H1 (cell line): ENCODE data around the gene PARP15. TPM values are rescaled to one million over a fixed set of nuclear protein-coding genes. Genes with fewer than 3 reads are reported as not detected.
"Not testable (repeated sequence)": the region's sequence is repeated elsewhere in the genome, so short reads cannot be mapped to it uniquely, and the experiment has no call there.

Source experiments
- CTCF ChIA-PET: fragments of 300-600 bp; sonication (Branson Sonifier 250); formaldehyde crosslinking; loops from one replicate; lab custom pipeline; 2021; ENCODE audit not compliant: partially characterized antibody; lab: Charles Lee
- POLR2A ChIA-PET: fragments of 300-600 bp; sonication (Branson Sonifier 250); formaldehyde crosslinking; loops from one replicate; lab custom pipeline; 2021; ENCODE audit warnings: inconsistent platforms; ENCODE audit not compliant: partially characterized antibody; lab: Charles Lee
- DNase-seq, 2 experiments: peaks; one replicate each; pipeline versions ENCODE4 v3.0.0 to v3.0.0-alpha.2; 2010 to 2022; ENCODE audit warnings: low spot score in 2 of 2, low read depth in 1 of 2, mixed read lengths in 1 of 2
- FAIRE-seq: peaks from 2 replicates; lab custom pipeline; 2011; peaks lifted over from hg19 to GRCh38; lab: Jason Lieb, UNC
- H2AFZ ChIP-seq: 2 replicates; pipeline ENCODE4 v1.8.1; 2012; ENCODE audit warnings: low read length, inconsistent platforms
- H2AK5ac ChIP-seq: 2 replicates; pipeline ENCODE4 v1.6.1; 2013; ENCODE audit warnings: low read depth, low read length
- H2BK120ac ChIP-seq: replicated peaks from 2 replicates; pipeline ENCODE3; 2013; ENCODE audit warnings: low read depth, low read length, inconsistent platforms
- H2BK12ac ChIP-seq: 2 replicates; pipeline ENCODE4 v1.6.1; 2013; ENCODE audit warnings: low read depth, low read length
- H2BK15ac ChIP-seq: 2 replicates; pipeline ENCODE4 v1.6.1; 2013; ENCODE audit warnings: low read length
- H2BK20ac ChIP-seq: 2 replicates; pipeline ENCODE4 v1.6.1; 2013; ENCODE audit warnings: low read length
- H2BK5ac ChIP-seq: 2 replicates; pipeline ENCODE4 v1.6.1; 2013; ENCODE audit warnings: low read depth, low read length
- H3K14ac ChIP-seq: 2 replicates; pipeline ENCODE4 v1.6.1; 2013; ENCODE audit warnings: inconsistent platforms; ENCODE audit not compliant: insufficient read length
- H3K18ac ChIP-seq: 2 replicates; pipeline ENCODE4 v1.6.1; 2013; ENCODE audit warnings: low read length; ENCODE audit errors: extremely low read depth
- H3K23ac ChIP-seq: 2 replicates; pipeline ENCODE4 v1.6.1; 2013; ENCODE audit warnings: inconsistent platforms; ENCODE audit not compliant: insufficient read length
- H3K23me2 ChIP-seq: 2 replicates; pipeline ENCODE4 v1.6.1; 2013; ENCODE audit warnings: low read depth, low read length
- H3K27ac ChIP-seq: 2 replicates; pipeline ENCODE4 v1.6.1; 2011; ENCODE audit warnings: low read depth, low read length, inconsistent platforms
- H3K27me3 ChIP-seq, 4 experiments: replicated peaks in 1 of 4; 1 replicate in 1 of 4; 2 replicates in 3 of 4; pipeline versions ENCODE4 v1.6.1 to v1.8.1; 2011 to 2013; ENCODE audit warnings: low read length in 3 of 4, mild to moderate bottlenecking in 3 of 4, inconsistent platforms in 2 of 4, mixed read lengths in 2 of 4, moderate library complexity in 1 of 4; ENCODE audit not compliant: control insufficient read depth in 3 of 4, insufficient read depth in 3 of 4; ENCODE audit errors: extremely low read depth in 1 of 4
- H3K36me3 ChIP-seq, 4 experiments: 2 replicates each; pipeline versions ENCODE4 v1.6.1 to v1.8.1; 2011 to 2013; ENCODE audit warnings: mild to moderate bottlenecking in 4 of 4, low read length in 3 of 4, moderate library complexity in 2 of 4, control low read depth in 1 of 4, inconsistent platforms in 1 of 4; ENCODE audit not compliant: insufficient read depth in 4 of 4, control insufficient read depth in 2 of 4
- H3K4ac ChIP-seq: replicated peaks from 2 replicates; pipeline ENCODE3; 2013; ENCODE audit warnings: low read length, low read depth, mixed read lengths, inconsistent platforms; ENCODE audit not compliant: insufficient read length
- H3K4me1 ChIP-seq, 4 experiments: replicated peaks in 1 of 4; 1 replicate in 1 of 4; 2 replicates in 3 of 4; pipeline versions ENCODE4 v1.6.1 to v1.8.1; 2011 to 2013; ENCODE audit warnings: low read length in 3 of 4, inconsistent platforms in 2 of 4, mixed read lengths in 1 of 4; ENCODE audit not compliant: insufficient read depth in 4 of 4, control insufficient read depth in 3 of 4
- H3K4me2 ChIP-seq, 2 experiments: 2 replicates each; pipeline versions ENCODE4 v1.6.1 to v1.8.1; 2011 to 2013; ENCODE audit warnings: low read depth in 2 of 2, low read length in 2 of 2, control low read depth in 1 of 2, inconsistent platforms in 1 of 2, mild to moderate bottlenecking in 1 of 2; ENCODE audit not compliant: insufficient read depth in 1 of 2
- H3K4me3 ChIP-seq, 4 experiments: fragments of 200-600, 300-600 bp in 1 of 4; sonication (generic), shearing (Covaris generic), sonication (Bioruptor Twin) in 1 of 4; 2 replicates each; pipeline versions ENCODE4 v1.5.1 to v1.8.1; 2011 to 2016; ENCODE audit warnings: low read length in 4 of 4, low read depth in 3 of 4, control low read depth in 2 of 4, inconsistent platforms in 2 of 4, mild to moderate bottlenecking in 2 of 4, mixed read lengths in 1 of 4, moderate library complexity in 1 of 4; ENCODE audit not compliant: insufficient read depth in 2 of 4; ENCODE audit errors: extremely low read depth in 1 of 4
- H3K56ac ChIP-seq: replicated peaks from 2 replicates; pipeline ENCODE3; 2013; ENCODE audit warnings: low read depth, mild to moderate bottlenecking, mixed read lengths, low read length, inconsistent platforms; ENCODE audit not compliant: insufficient read length
- H3K79me1 ChIP-seq: 2 replicates; pipeline ENCODE4 v1.6.1; 2013; ENCODE audit warnings: low read depth, low read length, control low read depth
- H3K79me2 ChIP-seq, 2 experiments: 2 replicates each; pipeline versions ENCODE4 v1.6.1 to v1.8.1; 2012 to 2013; ENCODE audit warnings: low read length in 2 of 2, mild to moderate bottlenecking in 2 of 2, inconsistent platforms in 1 of 2; ENCODE audit not compliant: insufficient read depth in 2 of 2, control insufficient read depth in 1 of 2
- H3K9ac ChIP-seq, 4 experiments: replicated peaks in 1 of 4; 1 replicate in 1 of 4; 2 replicates in 3 of 4; pipeline versions ENCODE4 v1.6.1 to v1.8.1; 2011 to 2013; ENCODE audit warnings: low read depth in 3 of 4, low read length in 3 of 4, control low read depth in 2 of 4, mild to moderate bottlenecking in 2 of 4, moderate library complexity in 2 of 4, inconsistent platforms in 1 of 4; ENCODE audit errors: extremely low read depth in 1 of 4
- H3K9me3 ChIP-seq, 2 experiments: 2 replicates each; pipeline versions ENCODE4 v1.6.1 to v1.8.1; 2012 to 2013; ENCODE audit warnings: mild to moderate bottlenecking in 2 of 2, moderate library complexity in 2 of 2, control low read depth in 1 of 2, inconsistent platforms in 1 of 2, low read depth in 1 of 2, low read length in 1 of 2, mixed read lengths in 1 of 2; ENCODE audit not compliant: insufficient read depth in 2 of 2
- H4K20me1 ChIP-seq, 2 experiments: replicated peaks in 1 of 2; 2 replicates each; pipeline versions ENCODE3 to v1.8.1; 2011 to 2013; ENCODE audit warnings: inconsistent platforms in 2 of 2, low read length in 2 of 2, mild to moderate bottlenecking in 1 of 2; ENCODE audit not compliant: insufficient read depth in 2 of 2, control insufficient read depth in 1 of 2
- H4K5ac ChIP-seq: 2 replicates; pipeline ENCODE4 v1.6.1; 2013; ENCODE audit warnings: low read length, low read depth, mixed read lengths, inconsistent platforms; ENCODE audit not compliant: insufficient read length
- H4K8ac ChIP-seq: 2 replicates; pipeline ENCODE4 v1.8.0; 2013; ENCODE audit warnings: mild to moderate bottlenecking, moderate library complexity, low read length, inconsistent platforms; ENCODE audit not compliant: insufficient read depth; ENCODE audit errors: extremely low read depth
- H4K91ac ChIP-seq: replicated peaks from 2 replicates; pipeline ENCODE3; 2013; ENCODE audit warnings: low read length, mixed read lengths, inconsistent platforms; ENCODE audit not compliant: insufficient read length
- WGBS, 2 experiments: shearing (Covaris generic) in 1 of 2; methylation state at CpG; one replicate each; pipeline versions ENCODE4 v1.1.6 to v1.1.7; 2013 to 2015; ENCODE audit warnings: low lambda C conversion rate in 2 of 2, mixed read lengths in 2 of 2, inconsistent platforms in 1 of 2, low coverage in 1 of 2, missing lambda C conversion rate in 1 of 2; ENCODE audit not compliant: insufficient replicate concordance in 2 of 2, insufficient coverage in 1 of 2, insufficient read length in 1 of 2; ENCODE audit errors: extremely low coverage in 1 of 2, missing lambda C conversion rate in 1 of 2; 5-methylcytosine and 5-hydroxymethylcytosine counted together
- polyA plus RNA-seq, 7 experiments: library from polyadenylated mRNA; depleted of rRNA in 3 of 7; stranded (reverse) in 5 of 7; unstranded in 2 of 7; fragments of >200 nt in 5 of 7; fragments of 200-250 nt in 2 of 7; gene quantifications; 1 replicate in 5 of 7; 2 replicates in 1 of 7; 4 replicates in 1 of 7; pipeline versions ENCODE4 v1.2.1 to v1.2.3, GENCODE V29; 2011 to 2013; ENCODE audit warnings: missing spikeins in 2 of 7, mixed read lengths in 2 of 7
- total RNA-seq: library from RNA; stranded (reverse); fragmentation: NEBNext Ultra II Directional; extraction: Animal tissue kit (Norgen Biotek cat#: 25700); gene quantifications from 2 replicates; pipeline ENCODE4 v1.2.1, GENCODE V29; 2021

The PARP15 gene
- total and polyA plus RNA-seq, 2 of the 8 experiments (the other 6 are each of a cell fraction or from before 2014, with no cell fraction given), result 0.37 to 0.45 TPM

DNA sequence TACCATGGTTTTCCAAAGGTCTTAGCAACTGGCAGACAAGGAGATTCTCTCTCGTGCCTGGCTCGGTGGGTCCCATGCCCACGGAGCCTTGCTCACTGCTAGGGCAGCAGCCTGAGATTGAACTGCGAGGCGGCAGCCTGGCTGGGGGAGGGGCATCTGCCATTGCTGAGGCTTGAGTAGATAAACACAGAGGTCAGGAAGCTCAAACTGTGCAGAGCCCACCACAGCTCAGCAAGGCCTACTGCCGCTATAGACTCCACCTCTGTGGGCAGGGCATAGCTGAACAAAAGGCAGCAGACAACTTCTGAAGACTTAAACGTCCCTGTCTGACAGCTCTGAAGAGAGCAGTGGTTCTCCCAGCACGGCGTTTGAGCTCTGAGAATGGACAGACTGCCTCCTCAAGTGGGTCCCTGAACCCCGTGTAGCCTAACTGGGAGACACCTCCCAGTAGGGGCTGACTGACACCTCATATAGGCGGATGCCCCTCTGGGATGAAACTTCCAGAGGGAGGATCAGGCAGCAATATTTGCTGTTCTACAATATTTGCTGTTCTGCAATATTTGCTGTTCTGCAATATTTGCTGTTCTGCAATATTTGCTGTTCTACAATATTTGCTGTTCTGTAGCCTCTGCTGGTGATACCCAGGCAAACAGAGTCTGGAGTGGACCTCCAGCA, 73.9 kb downstream of the PARP15 start:
- not testable (repeated sequence) for H2BK12ac ChIP-seq, H3K9ac ChIP-seq, H3K4ac ChIP-seq, H3K23ac ChIP-seq, H4K20me1 ChIP-seq, H3K27ac ChIP-seq, H2BK5ac ChIP-seq, H3K23me2 ChIP-seq, H3K36me3 ChIP-seq, H4K5ac ChIP-seq, FAIRE-seq, H3K4me1 ChIP-seq, H4K91ac ChIP-seq, H3K4me3 ChIP-seq, H3K79me2 ChIP-seq, H3K79me1 ChIP-seq, H3K27me3 ChIP-seq, DNase-seq, H3K18ac ChIP-seq, H3K14ac ChIP-seq, H3K9me3 ChIP-seq, H4K8ac ChIP-seq, H2BK15ac ChIP-seq, H2AK5ac ChIP-seq, H2BK120ac ChIP-seq, H3K4me2 ChIP-seq, H3K56ac ChIP-seq, H2BK20ac ChIP-seq
- ChIA-PET POLR2A (interaction anchor here (0.7 kb wide), 1 partner anchor 56 kb away, joined by 4 read pairs; no protein-coding TSS in a partner anchor), CTCF (interaction anchor here (0.7 kb wide), 2 partner anchors 90 to 194 kb away, joined by 3 to 5 read pairs; no protein-coding TSS in a partner anchor)
- 90% methylated on average over 11 of the region's 11 CpGs; no CpG with 5 or more reads in 1 of the 2 experiments for WGBS, 2 experiments
- 0 out of 2 replicates have a peak overlapping the region, but pooled peaks have one; percentile 67 for H2AFZ ChIP-seq
